Psoas muscle (tissue), 8 donors: ENCODE results near the gene WASF3. TPM values are rescaled to one million over a fixed set of nuclear protein-coding genes. Genes with fewer than 3 reads are reported as not detected.

Source experiments
- ATAC-seq, 4 donors: fragments of 200-7000 bp; cut with Tn5 transposase; one replicate each; pipeline ENCODE4 v1.9.1; 2020; ENCODE audit warnings: moderate library complexity in 3 of 4, mild to moderate bottlenecking in 2 of 4
- DNase-seq, 2 donors: peaks; one replicate each; pipeline ENCODE4 v3.0.0-alpha.2; 2020
- H3K27ac ChIP-seq: fragments of 200-600 bp; one replicate; pipeline ENCODE4 v1.8.0; 2022
- H3K27me3 ChIP-seq, 3 donors: fragments of 200-600 bp in 1 of 3; one replicate each; pipeline versions ENCODE4 v1.6.1 to v1.8.0; 2013 to 2022; ENCODE audit warnings: low read length in 2 of 3, mild to moderate bottlenecking in 2 of 3, moderate library complexity in 1 of 3; ENCODE audit not compliant: insufficient read depth in 3 of 3
- H3K36me3 ChIP-seq, 2 donors: fragments of 200-600 bp in 1 of 2; one replicate each; pipeline versions ENCODE4 v1.6.1 to v1.8.0; 2013 to 2022; ENCODE audit warnings: low read depth in 1 of 2, mild to moderate bottlenecking in 1 of 2, moderate library complexity in 1 of 2; ENCODE audit not compliant: insufficient read depth in 1 of 2
- H3K4me1 ChIP-seq: fragments of 200-600 bp; one replicate; pipeline ENCODE4 v1.8.0; 2022
- H3K4me3 ChIP-seq: fragments of 200-600 bp; one replicate; pipeline ENCODE4 v1.8.0; 2022; ENCODE audit warnings: mild to moderate bottlenecking
- H3K9me3 ChIP-seq: fragments of 200-600 bp; one replicate; pipeline ENCODE4 v1.8.0; 2022
- WGBS, 3 donors: extraction: QIAGEN DNeasy Blood & Tissue Kit; methylation state at CpG; one replicate each; pipeline versions ENCODE4 v1.1.6 to v1.1.7; 2013; 5-methylcytosine and 5-hydroxymethylcytosine counted together
- intact Hi-C, 2 donors: fragments of 100-400 bp; cut with DNase I; formaldehyde crosslinking; loops; one replicate each; pipeline versions ENCODE4 v1.11.0 to v1.14.2; 2022
- polyA plus RNA-seq, 3 donors: library from polyadenylated mRNA; stranded (reverse); fragments of 200-250 nt; gene quantifications; one replicate each; pipeline ENCODE4 v1.2.3, GENCODE V29; 2013
- total RNA-seq, 4 donors: library from RNA; stranded (reverse); fragmentation: NEBNext Ultra II Directional in 2 of 4; extraction: Animal tissue kit (Norgen Biotek cat#: 25700) in 2 of 4; gene quantifications; one replicate each; pipeline versions ENCODE4 v1.2.1 to v1.2.4, GENCODE V29; 2021 to 2023
- TF ChIP-seq, protein P1 (sequence below): fragments of 200-600 bp; IDR thresholded peaks from one replicate; pipeline ENCODE4 v1.8.0; 2022; ENCODE audit warnings: antibody characterized with exemption
- donor health status: healthy with polysubstance abuse.
- donor health status: DM: no; HTN: no; CAD: no; lungs with moderate emphysema.
- donor health status: Bipolar disorder and iron deficiency.
- donor health status: healthy.
- donor health status: DM: yes; HTN: yes; CAD: no.
- donor health status: DM: no; HTN: no; CAD: no.
- donor health status: DM: no; HTN: no; CAD: no.
- donor health status: DM: yes; HTN: yes; CAD: no.

Gene WASF3
- total and polyA plus RNA-seq, 7 donors: 2.5 to 9.7 (median 6.8) TPM

DNA sequence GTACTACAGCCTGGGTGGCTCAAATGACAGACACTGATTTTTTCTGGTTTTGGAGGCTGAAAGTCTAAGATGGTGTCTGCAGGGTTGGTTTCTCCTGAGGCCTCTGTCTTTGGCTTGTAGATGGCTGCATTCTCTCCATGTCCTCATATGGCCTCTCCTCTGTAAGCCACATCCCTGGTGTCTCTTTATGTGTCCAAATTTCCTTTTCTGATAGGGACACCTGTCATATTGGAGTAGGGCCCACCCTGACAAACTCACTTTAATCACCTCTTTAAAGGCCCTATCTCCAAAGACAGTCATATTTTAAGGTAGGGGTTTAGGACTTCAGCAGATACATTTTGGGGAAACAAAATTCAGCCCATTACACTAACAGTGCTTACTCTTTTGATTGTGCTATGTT, 32.0 kb upstream of the WASF3 start:
- H3K9me3 ChIP-seq: no peaks in the 10 kb centered on the region
- H3K4me1 ChIP-seq: no peaks in the 10 kb centered on the region
- H3K4me3 ChIP-seq: no peak overlapping the region
- H3K27ac ChIP-seq: no peak overlapping the region
- TF ChIP-seq, protein P1, sequence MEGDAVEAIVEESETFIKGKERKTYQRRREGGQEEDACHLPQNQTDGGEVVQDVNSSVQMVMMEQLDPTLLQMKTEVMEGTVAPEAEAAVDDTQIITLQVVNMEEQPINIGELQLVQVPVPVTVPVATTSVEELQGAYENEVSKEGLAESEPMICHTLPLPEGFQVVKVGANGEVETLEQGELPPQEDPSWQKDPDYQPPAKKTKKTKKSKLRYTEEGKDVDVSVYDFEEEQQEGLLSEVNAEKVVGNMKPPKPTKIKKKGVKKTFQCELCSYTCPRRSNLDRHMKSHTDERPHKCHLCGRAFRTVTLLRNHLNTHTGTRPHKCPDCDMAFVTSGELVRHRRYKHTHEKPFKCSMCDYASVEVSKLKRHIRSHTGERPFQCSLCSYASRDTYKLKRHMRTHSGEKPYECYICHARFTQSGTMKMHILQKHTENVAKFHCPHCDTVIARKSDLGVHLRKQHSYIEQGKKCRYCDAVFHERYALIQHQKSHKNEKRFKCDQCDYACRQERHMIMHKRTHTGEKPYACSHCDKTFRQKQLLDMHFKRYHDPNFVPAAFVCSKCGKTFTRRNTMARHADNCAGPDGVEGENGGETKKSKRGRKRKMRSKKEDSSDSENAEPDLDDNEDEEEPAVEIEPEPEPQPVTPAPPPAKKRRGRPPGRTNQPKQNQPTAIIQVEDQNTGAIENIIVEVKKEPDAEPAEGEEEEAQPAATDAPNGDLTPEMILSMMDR: no peak
- DNase-seq (no peak), ATAC-seq (no peak)
- intact Hi-C loops: no loop called here
- H3K27me3 ChIP-seq: no peaks in the 10 kb centered on the region
- no peaks in the 10 kb centered on the region for H3K36me3 ChIP-seq

DNA sequence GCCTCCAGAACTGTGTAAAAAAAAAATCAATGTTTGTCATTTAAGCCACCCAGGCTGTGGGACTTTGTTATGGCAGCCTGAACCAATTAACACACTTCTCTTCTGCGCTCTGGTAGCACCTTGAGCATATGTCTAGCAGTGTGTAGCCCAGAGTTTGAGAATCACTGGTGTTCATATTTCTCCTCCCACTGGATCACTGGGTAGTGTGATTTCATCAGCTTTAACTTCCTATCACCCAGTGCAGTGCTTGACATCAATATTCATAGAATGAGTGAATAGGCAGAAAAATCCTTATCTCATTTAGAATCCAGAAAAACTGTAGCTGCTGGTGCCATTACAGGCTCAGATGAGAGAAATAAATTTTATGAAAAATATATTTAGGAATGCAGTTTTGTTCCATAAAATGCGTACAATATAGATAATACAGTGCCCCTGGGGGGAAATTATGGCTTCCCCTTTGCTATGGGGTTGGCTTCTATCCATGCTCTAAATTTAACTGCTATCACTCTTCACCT, 30.7 kb upstream of the WASF3 start:
- 61 to 70% (median 64%) methylated on average over 2 of the region's 2 CpGs for WGBS, 3 donors
- intact Hi-C loops: no loop called here
- Histone ChIP-seq H3K36me3 (no peaks in the 10 kb centered on the region), H3K4me1 (no peaks in the 10 kb centered on the region), H3K27ac (no peak overlapping the region), H3K27me3 (no peaks in the 10 kb centered on the region), H3K4me3 (no peak overlapping the region), H3K9me3 (no peaks in the 10 kb centered on the region)
- no peak for DNase-seq
- TF ChIP-seq, protein P1: no peak
- ATAC-seq: no peak

DNA sequence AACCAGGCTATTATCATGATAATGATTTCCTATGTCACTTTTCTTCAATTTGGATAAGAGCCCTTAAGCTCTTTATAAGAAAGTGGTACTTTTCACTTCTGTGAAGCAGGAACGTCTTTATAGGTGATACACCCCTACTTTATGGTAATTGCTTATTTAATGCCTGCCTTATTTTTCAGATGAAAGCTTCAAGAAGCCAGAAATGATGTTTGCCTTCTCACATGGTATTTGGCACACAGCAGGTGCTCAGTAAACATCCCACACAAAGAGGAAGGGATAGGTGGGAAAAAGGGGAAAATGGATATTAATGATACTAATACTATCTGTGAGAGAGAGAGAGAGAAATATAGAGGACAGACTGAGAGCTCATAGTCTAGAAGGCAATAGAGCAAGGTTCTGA, 29.0 kb upstream of the WASF3 start:
- no peak for DNase-seq
- TF ChIP-seq, protein P1: no peak
- no peak for ATAC-seq
- H3K4me1 ChIP-seq: no peaks in the 10 kb centered on the region
- no peak overlapping the region for H3K27ac ChIP-seq
- H3K36me3 ChIP-seq: no peaks in the 10 kb centered on the region
- H3K4me3 ChIP-seq: no peak overlapping the region
- intact Hi-C loops: no loop called here
- no peaks in the 10 kb centered on the region for H3K9me3 ChIP-seq
- WGBS, 3 donors: 12 to 18% (median 17%) methylated on average over 1 of the region's 1 CpG
- H3K27me3 ChIP-seq: no peaks in the 10 kb centered on the region

DNA sequence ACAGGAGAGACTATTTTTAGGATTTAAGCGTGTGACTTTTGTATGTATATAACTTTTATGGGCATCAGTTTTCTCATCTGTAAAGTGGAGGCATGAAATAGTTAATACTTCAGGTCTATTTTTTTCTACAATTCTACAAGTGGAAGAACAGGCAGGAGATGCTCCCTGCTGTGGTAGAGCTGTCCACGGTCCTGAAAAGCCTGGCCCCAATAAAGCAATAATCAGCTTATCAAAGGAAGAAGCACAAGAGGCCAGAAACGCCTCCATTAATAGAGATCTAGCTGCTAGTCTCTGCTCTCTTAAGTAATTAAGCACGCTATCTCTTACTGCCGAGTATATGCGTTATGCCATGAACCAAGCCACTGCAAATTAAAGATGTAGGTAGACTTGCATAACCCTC, 28.0 kb upstream of the WASF3 start:
- DNase-seq (peak in 1 of 2 donors; percentile 31), ATAC-seq (no peak)
- intact Hi-C loops: no loop called here
- H3K27me3 ChIP-seq: no peaks in the 10 kb centered on the region
- no peaks in the 10 kb centered on the region for H3K4me1 ChIP-seq
- no peak overlapping the region for H3K4me3 ChIP-seq
- no peak overlapping the region for H3K27ac ChIP-seq
- no peaks in the 10 kb centered on the region for H3K36me3 ChIP-seq
- TF ChIP-seq, protein P1: no peak
- 21 to 35% (median 24%) methylated on average over 6 of the region's 6 CpGs for WGBS, 3 donors
- H3K9me3 ChIP-seq: no peaks in the 10 kb centered on the region

DNA sequence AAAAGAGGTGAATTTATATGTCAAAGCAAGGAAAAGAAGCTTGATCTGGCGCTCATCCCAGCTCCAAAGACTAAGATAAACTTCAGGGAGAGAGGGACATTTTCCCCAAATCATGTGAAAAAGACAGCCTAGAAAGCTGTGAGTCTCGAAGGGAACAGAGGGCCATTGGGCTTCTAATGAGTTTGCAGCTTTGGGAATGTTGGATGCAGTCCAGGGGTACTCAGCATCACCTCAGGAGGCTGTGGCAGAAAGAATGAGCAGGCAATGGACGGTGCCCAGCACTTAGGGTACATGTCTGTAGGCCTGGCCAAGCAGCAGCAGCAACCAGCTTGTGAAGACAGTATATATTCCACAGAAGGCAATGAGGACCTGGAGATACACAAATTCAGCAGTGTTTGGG, 25.7 kb upstream of the WASF3 start:
- no peak for ATAC-seq
- no peak overlapping the region for H3K27ac ChIP-seq
- no peaks in the 10 kb centered on the region for H3K36me3 ChIP-seq
- DNase-seq: no peak
- intact Hi-C loops: no loop called here
- H3K9me3 ChIP-seq: no peaks in the 10 kb centered on the region
- WGBS, 3 donors: 61 to 69% (median 62%) methylated on average over 3 of the region's 3 CpGs
- H3K4me3 ChIP-seq: no peak overlapping the region
- H3K4me1 ChIP-seq: no peaks in the 10 kb centered on the region
- TF ChIP-seq, protein P1: no peak
- H3K27me3 ChIP-seq: no peaks in the 10 kb centered on the region
